Renal pelvis (tissue), 4 donors: ENCODE measurements around the gene GJB4. TPM values are rescaled to one million over a fixed set of nuclear protein-coding genes. Genes with fewer than 3 reads are reported as not detected.
"Not testable (repeated sequence)": the region's sequence is repeated elsewhere in the genome, so short reads cannot be mapped to it uniquely, and the experiment has no call there.

ENCODE experiments used
- DNase-seq: peaks from one replicate; pipeline ENCODE4 v3.0.0-alpha.2; 2013
- polyA plus RNA-seq, 3 donors: library from polyadenylated mRNA; unstranded; fragments of 120-200 nt; gene quantifications; one replicate each; pipeline ENCODE4 v1.2.1, GENCODE V29; 2013; ENCODE audit not compliant: insufficient read length in 3 of 3

Gene GJB4
- polyA plus RNA-seq, 3 donors: 0.10 to 0.66 (median 0.46) TPM

- DNase-seq: no peak
These were observed 36.4 kb downstream of the GJB4 start for GRCh38 chr1:34795916-34796315.

- DNase-seq: no peak
These were observed 37.5 kb downstream of the GJB4 start for GRCh38 chr1:34796990-34797389.

GRCh38 chr1:34800214-34800613 lies 40.7 kb downstream of the GJB4 start:
- DNase-seq: no peak

- no peak for DNase-seq
These were observed 44.2 kb downstream of the GJB4 start for GRCh38 chr1:34803770-34804169.

GRCh38 chr1:34806396-34806795 lies 46.9 kb downstream of the GJB4 start:
- no peak for DNase-seq

- DNase-seq: no peak
These were observed 48.7 kb downstream of the GJB4 start for GRCh38 chr1:34808051-34808810.

- DNase-seq: not testable (repeated sequence)
These were observed 51.2 kb downstream of the GJB4 start for GRCh38 chr1:34810781-34811180.

Other genes with a start within 250 kb of the GJB4 start
- gene GJB5, start 4.7 kb upstream of the GJB4 start, polyA plus RNA-seq: under 1 TPM in 2 of 3 donors, not detected in 1; 0.45 to 0.63 TPM
- under 1 TPM; 0.26 to 0.35 (median 0.30) TPM for gene GJB3, start 21.5 kb downstream of the GJB4 start, polyA plus RNA-seq
- gene GJA4, start 33.3 kb downstream of the GJB4 start, polyA plus RNA-seq: 10 to 100 TPM; 12.5 to 19.3 (median 18.4) TPM
- gene SMIM12, start 100.0 kb downstream of the GJB4 start, polyA plus RNA-seq: 10 to 100 TPM; 32.0 to 37.6 (median 33.9) TPM
- 1 to 10 TPM; 3.3 to 4.0 (median 3.6) TPM for gene DLGAP3, start 169.9 kb downstream of the GJB4 start, polyA plus RNA-seq
- gene TMEM35B, start 225.6 kb downstream of the GJB4 start, polyA plus RNA-seq: 10 to 100 TPM; 29.3 to 31.3 (median 30.2) TPM